Retinal pigment epithelial cell (primary cell): ENCODE measurements around the gene MOCS3.

Experiments used
- DNase-seq: peaks from one replicate; pipeline ENCODE4 v3.0.0-alpha.2; 2010; ENCODE audit warnings: low read depth
- H3K4me3 ChIP-seq: 2 replicates; pipeline ENCODE4 v1.5.1; 2011; ENCODE audit warnings: mild to moderate bottlenecking, low read length, control low read depth, moderate library complexity
- CTCF ChIP-seq: conservative IDR thresholded peaks from 2 replicates; pipeline ENCODE4 v1.5.1; 2011; ENCODE audit warnings: low read depth, low read length, control low read depth, inconsistent platforms

The MOCS3 gene

GRCh38 chr20:51011479-51011878 lies 52.9 kb downstream of the MOCS3 start:
- no peak for TF ChIP-seq CTCF
- no peak for DNase-seq

GRCh38 chr20:51012357-51012756 lies 53.7 kb downstream of the MOCS3 start:
- DNase-seq, result no peak
- no peak for TF ChIP-seq CTCF

More at GRCh38 chr20:51011479-51011878, 52.9 kb downstream of the MOCS3 start:
- no peak overlapping the region for H3K4me3 ChIP-seq

More at GRCh38 chr20:51012357-51012756, 53.7 kb downstream of the MOCS3 start:
- no peak overlapping the region for H3K4me3 ChIP-seq
